A673 (cell line): Measurements from ENCODE around the gene ENO1. TPM values are rescaled to one million over a fixed set of nuclear protein-coding genes. Genes with fewer than 3 reads are reported as not detected.

Experiments used
- BruUV-seq: library from RNA; stranded (reverse); fragments of 400-500 nt; replicated peaks from 2 replicates; lab custom pipeline; 2021; lab: Mats Ljungman, UMichigan
- CTCF ChIA-PET: fragments of 300-600 bp; sonication (Branson Sonifier 250); formaldehyde crosslinking; loops from one replicate; lab custom pipeline; 2022; ENCODE audit warnings: antibody characterized with exemption; lab: Charles Lee
- POLR2A ChIA-PET: fragments of 300-600 bp; sonication (Branson Sonifier 250); formaldehyde crosslinking; loops from one replicate; lab custom pipeline; 2022; ENCODE audit warnings: antibody characterized with exemption; ENCODE audit not compliant: low non-redundant PET; lab: Charles Lee
- DNase-seq: peaks from one replicate; pipeline ENCODE4 v3.0.0-alpha.2; 2015; ENCODE audit warnings: low spot score
- H3K27ac ChIP-seq: fragments of 200-600 bp; sonication (generic); 2 replicates; pipeline ENCODE4 v1.5.1; 2016; ENCODE audit warnings: mixed run types, low read depth, mild to moderate bottlenecking, mixed read lengths, antibody characterized with exemption, low read length; ENCODE audit not compliant: poor library complexity, severe bottlenecking
- H3K27me3 ChIP-seq: fragments of 200-600 bp; sonication (generic); replicated peaks from 2 replicates; pipeline ENCODE4 v1.6.1; 2017; ENCODE audit warnings: mixed run types, low read depth, mild to moderate bottlenecking, mixed read lengths, antibody characterized with exemption, low read length; ENCODE audit not compliant: insufficient read depth, poor library complexity
- H3K36me3 ChIP-seq: fragments of 200-600 bp; sonication (generic); 2 replicates; pipeline ENCODE4 v1.6.1; 2016; ENCODE audit warnings: mixed run types, mild to moderate bottlenecking, mixed read lengths, antibody characterized with exemption, low read length; ENCODE audit not compliant: insufficient read depth, poor library complexity, severe bottlenecking
- H3K4me1 ChIP-seq: fragments of 200-600 bp; sonication (generic); 2 replicates; pipeline ENCODE4 v1.6.1; 2017; ENCODE audit warnings: mixed run types, mild to moderate bottlenecking, mixed read lengths, antibody characterized with exemption, low read length; ENCODE audit not compliant: insufficient read depth, poor library complexity, severe bottlenecking
- H3K4me3 ChIP-seq: fragments of 200-600 bp; sonication (generic); 2 replicates; pipeline ENCODE4 v1.5.1; 2016; ENCODE audit warnings: low read depth, mixed run types, mild to moderate bottlenecking, mixed read lengths, low read length; ENCODE audit not compliant: poor library complexity, severe bottlenecking
- H3K9me3 ChIP-seq: fragments of 200-600 bp; sonication (generic); 2 replicates; pipeline ENCODE4 v1.6.1; 2016; ENCODE audit warnings: mixed run types, low read depth, mild to moderate bottlenecking, mixed read lengths, antibody characterized with exemption, low read length; ENCODE audit not compliant: poor library complexity, severe bottlenecking
- CTCF ChIP-seq: fragments of 300-800, 200-600 bp; sonication (generic); conservative IDR thresholded peaks from 2 replicates; pipeline ENCODE4 v1.5.1; 2017; ENCODE audit warnings: low read depth, mild to moderate bottlenecking, antibody characterized with exemption, low read length, moderate library complexity, mixed read lengths
- EZH2 ChIP-seq: fragments of 200-600 bp; sonication (generic); IDR thresholded peaks from 2 replicates; pipeline ENCODE4 v1.6.1; 2017; ENCODE audit warnings: borderline replicate concordance, low read depth, mild to moderate bottlenecking, mixed read lengths, antibody characterized with exemption, low read length; ENCODE audit not compliant: poor library complexity, severe bottlenecking
- intact Hi-C: fragments of 100-400 bp; cut with micrococcal nuclease; formaldehyde crosslinking; loops from one replicate; pipeline ENCODE4 v1.10.0; 2022; ENCODE audit not compliant: unreplicated experiment
- microRNA-seq: library from miRNA; unstranded; fragments of <30 nt; microRNA quantifications from one replicate; pipeline ENCODE4 v1.2.0, GENCODE V29; 2021
- total RNA-seq: library from RNA; stranded (reverse); gene quantifications from 2 replicates; pipeline ENCODE4 v1.2.3, GENCODE V29; 2021

Gene ENO1
- total RNA-seq, 1 experiment from 2014 or later, result 2,659 TPM

- Histone ChIP-seq H3K27ac (no peak overlapping the region), H3K9me3 (no peaks in the 10 kb centered on the region), H3K27me3 (no peaks in the 10 kb centered on the region), H3K36me3 (no peaks in the 10 kb centered on the region), H3K4me1 (peaks cover 37% of the 10 kb centered on the region), H3K4me3 (no peak overlapping the region)
- ChIA-PET CTCF (interaction anchor here (0.6 kb wide), 1 partner anchor 215 kb away, joined by 4 read pairs; no protein-coding TSS in a partner anchor), POLR2A (interaction anchor here (0.6 kb wide), 1 partner anchor 19 kb away, joined by 14 read pairs; no protein-coding TSS in a partner anchor)
- no peak for DNase-seq
- intact Hi-C loops, result no loop called here
- BruUV-seq, result no TSS peak
- no peak for TF ChIP-seq CTCF
- no peak for TF ChIP-seq EZH2
Measured at GRCh38 chr1:8813016-8813763, 65.3 kb downstream of the ENO1 start.

- intact Hi-C loops, result no loop called here
- POLR2A ChIA-PET, result no interaction called here
Measured at GRCh38 chr1:8812081-8812480, 66.4 kb downstream of the ENO1 start.

More at GRCh38 chr1:8812081-8812480, 66.4 kb downstream of the ENO1 start:
- Histone ChIP-seq H3K27me3 (no peaks in the 10 kb centered on the region), H3K4me1 (peaks cover 42% of the 10 kb centered on the region), H3K4me3 (no peak overlapping the region), H3K27ac (no peak overlapping the region), H3K9me3 (no peaks in the 10 kb centered on the region), H3K36me3 (no peaks in the 10 kb centered on the region)
- DNase-seq, result no peak
- no TSS peak for BruUV-seq
- CTCF ChIA-PET, result interaction anchor here (0.5 kb wide), 1 partner anchor 45 kb away, joined by 8 read pairs; no protein-coding TSS in a partner anchor
- TF ChIP-seq EZH2, result no peak
- no peak for TF ChIP-seq CTCF

Small RNAs within 50 kb of the gene (microRNA-seq; reads per million reads assigned to microRNA genes)
- 1.1 reads per million for gene MIR6728

Other genes with a start within 250 kb of the ENO1 start
- gene RERE, start 61.0 kb downstream of the ENO1 start, total RNA-seq, result 188 and 220 TPM in 2 replicates
- not detected in 2 replicates for gene CA6, start 67.2 kb upstream of the ENO1 start, total RNA-seq
- gene SLC2A7, start 147.7 kb upstream of the ENO1 start, total RNA-seq, result not detected in 2 replicates
- gene SLC2A5, start 190.9 kb upstream of the ENO1 start, total RNA-seq, result not detected in 2 replicates